Mesendoderm (in vitro differentiated cells): ENCODE data around the gene PLCE1.
A peak's percentile ranks its signal among the peaks of the same experiment; 100 is the strongest.

Experiments used
- DNase-seq: peaks from one replicate; pipeline ENCODE4 v3.0.0; 2013
- H2AK5ac ChIP-seq: 2 replicates; pipeline ENCODE4 v1.6.1; 2013; ENCODE audit warnings: low read length, inconsistent platforms
- H2BK120ac ChIP-seq: 2 replicates; pipeline ENCODE4 v1.6.1; 2013; ENCODE audit warnings: low read depth, mild to moderate bottlenecking, low read length, moderate library complexity, mixed read lengths
- H2BK15ac ChIP-seq: replicated peaks from 2 replicates; pipeline ENCODE4 v1.6.1; 2013; ENCODE audit warnings: low read depth, mild to moderate bottlenecking, moderate library complexity
- H2BK5ac ChIP-seq: 2 replicates; pipeline ENCODE4 v1.6.1; 2013; ENCODE audit warnings: low read length, inconsistent platforms
- H3K18ac ChIP-seq: 2 replicates; pipeline ENCODE4 v1.6.1; 2013; ENCODE audit warnings: mild to moderate bottlenecking, low read length, mixed read lengths
- H3K23ac ChIP-seq: one replicate; pipeline ENCODE4 v1.6.1; 2013; ENCODE audit warnings: low read length
- H3K27ac ChIP-seq: 2 replicates; pipeline ENCODE4 v1.5.1; 2013; ENCODE audit warnings: low read depth, mild to moderate bottlenecking, inconsistent platforms, low read length, moderate library complexity
- H3K27me3 ChIP-seq: 2 replicates; pipeline ENCODE4 v1.6.1; 2013; ENCODE audit warnings: low read length, control low read depth, mild to moderate bottlenecking, inconsistent platforms; ENCODE audit not compliant: insufficient read depth, poor library complexity
- H3K36me3 ChIP-seq: 2 replicates; pipeline ENCODE4 v1.6.1; 2013; ENCODE audit warnings: low read length, inconsistent platforms; ENCODE audit not compliant: control insufficient read depth, insufficient read depth
- H3K4ac ChIP-seq: one replicate; pipeline ENCODE4 v1.6.1; 2013; ENCODE audit warnings: low read depth, mild to moderate bottlenecking, low read length, moderate library complexity
- H3K4me1 ChIP-seq: 2 replicates; pipeline ENCODE4 v1.6.1; 2013; ENCODE audit warnings: low read depth, low read length, inconsistent platforms; ENCODE audit not compliant: control insufficient read depth
- H3K4me2 ChIP-seq: 2 replicates; pipeline ENCODE4 v1.6.1; 2013; ENCODE audit warnings: low read length
- H3K4me3 ChIP-seq: 2 replicates; pipeline ENCODE4 v1.5.1; 2013; ENCODE audit warnings: mild to moderate bottlenecking, low read length
- H3K56ac ChIP-seq: one replicate; pipeline ENCODE4 v1.6.1; 2013; ENCODE audit warnings: low read length
- H3K79me1 ChIP-seq: 2 replicates; pipeline ENCODE4 v1.6.1; 2013; ENCODE audit warnings: low read length, inconsistent platforms
- H3K79me2 ChIP-seq: 2 replicates; pipeline ENCODE4 v1.6.1; 2013; ENCODE audit warnings: mild to moderate bottlenecking, low read length; ENCODE audit not compliant: control insufficient read depth, insufficient read depth
- H3K9ac ChIP-seq: 2 replicates; pipeline ENCODE4 v1.6.1; 2013; ENCODE audit warnings: low read length, inconsistent platforms
- H4K5ac ChIP-seq: one replicate; pipeline ENCODE4 v1.6.1; 2013; ENCODE audit warnings: low read length
- H4K8ac ChIP-seq: one replicate; pipeline ENCODE4 v1.6.1; 2013; ENCODE audit warnings: low read depth, mild to moderate bottlenecking, control low read depth, low read length, moderate library complexity
- WGBS: extraction: QIAGEN DNeasy Blood & Tissue Kit; methylation state at CpG from one replicate; pipeline ENCODE4 v1.1.7; 2013; ENCODE audit warnings: low lambda C conversion rate, missing lambda C conversion rate; ENCODE audit not compliant: insufficient coverage; ENCODE audit errors: extremely low coverage; 5-methylcytosine and 5-hydroxymethylcytosine counted together

PLCE1 gene

GRCh38 chr10:93995182-93995581 lies 1.5 kb downstream of the PLCE1 start:
- peaks cover 11% of the 10 kb centered on the region for H3K4me1 ChIP-seq
- no peak overlapping the region for H3K4ac ChIP-seq
- WGBS: no CpG with 5 or more reads among the region's 1 CpG

DNA sequence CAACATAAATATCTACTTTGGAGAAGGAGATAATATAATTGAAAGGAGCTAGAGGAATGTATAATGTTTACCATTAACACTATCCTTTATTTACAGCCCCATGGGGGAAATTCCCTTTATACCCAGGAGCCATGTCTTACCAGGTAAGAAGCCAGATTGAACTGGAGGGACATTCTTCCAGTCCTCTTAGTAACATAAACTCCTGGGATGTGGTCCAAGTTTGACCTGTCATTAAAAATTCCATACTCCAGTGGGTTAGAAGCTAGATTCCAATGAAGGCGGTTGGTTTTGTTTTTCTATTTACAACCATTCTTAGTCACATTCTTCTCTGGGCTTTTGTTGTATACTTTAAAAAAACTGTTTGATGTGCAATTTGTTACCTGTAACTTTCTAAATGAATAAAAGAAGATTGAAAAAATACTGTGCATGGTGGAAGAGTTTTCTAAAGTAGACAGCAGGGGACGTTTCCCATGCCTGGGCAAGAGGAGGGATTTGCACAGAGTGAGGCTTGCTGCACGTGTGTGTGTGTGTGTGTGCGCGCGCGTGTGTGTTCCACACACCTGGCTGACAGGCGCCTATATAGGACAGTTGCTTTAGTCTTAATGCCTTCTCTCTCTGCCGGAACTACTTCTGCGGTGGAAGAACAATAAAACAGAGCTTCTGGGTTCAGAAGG lies 2.0 kb downstream of the PLCE1 start:
- WGBS: no CpG with 5 or more reads among the region's 10 CpGs
- no peak overlapping the region for H3K4me3 ChIP-seq
- no peak overlapping the region for H3K4ac ChIP-seq
- H2BK5ac ChIP-seq: no peak overlapping the region
- H3K36me3 ChIP-seq: no peaks in the 10 kb centered on the region
- H3K23ac ChIP-seq: no peak overlapping the region
- H3K56ac ChIP-seq: no peak overlapping the region
- H3K4me1 ChIP-seq: peaks cover 11% of the 10 kb centered on the region
- peaks cover 12% of the 10 kb centered on the region for H3K27me3 ChIP-seq
- H3K4me2 ChIP-seq: no peak overlapping the region
- no peak overlapping the region for H3K18ac ChIP-seq
- no peaks in the 10 kb centered on the region for H3K79me2 ChIP-seq
- DNase-seq: no peak
- no peak overlapping the region for H3K9ac ChIP-seq
- H3K27ac ChIP-seq: no peak overlapping the region
- H3K79me1 ChIP-seq: no peaks in the 10 kb centered on the region
- H4K5ac ChIP-seq: no peak overlapping the region
- no peak overlapping the region for H2AK5ac ChIP-seq
- H4K8ac ChIP-seq: no peak overlapping the region
- H2BK120ac ChIP-seq: no peak overlapping the region
- no peak overlapping the region for H2BK15ac ChIP-seq

More at GRCh38 chr10:93995182-93995581, 1.5 kb downstream of the PLCE1 start:
- peaks cover 12% of the 10 kb centered on the region for H3K27me3 ChIP-seq
- no peak overlapping the region for H2AK5ac ChIP-seq
- no peaks in the 10 kb centered on the region for H3K79me2 ChIP-seq
- no peaks in the 10 kb centered on the region for H3K79me1 ChIP-seq
- H2BK5ac ChIP-seq: no peak overlapping the region
- no peak overlapping the region for H3K27ac ChIP-seq
- H3K4me2 ChIP-seq: no peak overlapping the region
- H2BK120ac ChIP-seq: no peak overlapping the region
- H3K9ac ChIP-seq: no peak overlapping the region
- H2BK15ac ChIP-seq: no peak overlapping the region
- H3K36me3 ChIP-seq: no peaks in the 10 kb centered on the region
- no peak overlapping the region for H3K4me3 ChIP-seq
- no peak overlapping the region for H3K18ac ChIP-seq
- no peak for DNase-seq
- no peak overlapping the region for H4K5ac ChIP-seq
- no peak overlapping the region for H3K56ac ChIP-seq
- no peak overlapping the region for H4K8ac ChIP-seq
- no peak overlapping the region for H3K23ac ChIP-seq

- Histone ChIP-seq H3K79me1 (no peaks in the 10 kb centered on the region), H3K4me1 (peaks cover 11% of the 10 kb centered on the region), H3K36me3 (no peaks in the 10 kb centered on the region), H3K27me3 (peaks cover 12% of the 10 kb centered on the region), H2AK5ac (no peak overlapping the region), H4K8ac (no peak overlapping the region), H3K27ac (no peak overlapping the region), H3K4me3 (no peak overlapping the region), H3K18ac (no peak overlapping the region), H3K23ac (no peak overlapping the region), H2BK5ac (no peak overlapping the region), H2BK120ac (no peak overlapping the region), H3K79me2 (no peaks in the 10 kb centered on the region), H3K4me2 (no peak overlapping the region), H2BK15ac (no peak overlapping the region), H4K5ac (no peak overlapping the region), H3K4ac (no peak overlapping the region), H3K9ac (no peak overlapping the region), H3K56ac (no peak overlapping the region)
- no CpG with 5 or more reads among the region's 3 CpGs for WGBS
- no peak for DNase-seq
Measured at GRCh38 chr10:93996551-93996950, 2.8 kb downstream of the PLCE1 start.

DNA sequence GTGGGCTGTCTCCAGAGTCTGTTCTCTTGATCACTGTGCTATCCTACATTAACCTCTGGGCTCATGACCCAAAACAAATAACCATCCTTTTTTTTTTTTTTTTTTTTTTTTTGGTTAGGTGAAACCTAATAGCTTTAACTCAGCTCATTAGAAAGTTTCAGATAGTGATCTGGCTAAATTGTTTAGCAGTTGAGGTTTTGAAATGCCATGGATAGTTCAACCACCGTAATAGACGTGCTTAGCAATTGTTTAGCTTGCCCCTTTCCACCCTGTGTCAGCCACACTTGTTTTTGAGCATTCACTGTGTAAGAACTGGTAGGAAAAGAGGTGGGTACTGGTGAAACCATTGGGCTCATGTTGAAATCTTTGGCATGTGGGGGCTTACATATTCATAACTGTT lies 3.8 kb downstream of the PLCE1 start:
- H3K23ac ChIP-seq: no peak overlapping the region

DNA sequence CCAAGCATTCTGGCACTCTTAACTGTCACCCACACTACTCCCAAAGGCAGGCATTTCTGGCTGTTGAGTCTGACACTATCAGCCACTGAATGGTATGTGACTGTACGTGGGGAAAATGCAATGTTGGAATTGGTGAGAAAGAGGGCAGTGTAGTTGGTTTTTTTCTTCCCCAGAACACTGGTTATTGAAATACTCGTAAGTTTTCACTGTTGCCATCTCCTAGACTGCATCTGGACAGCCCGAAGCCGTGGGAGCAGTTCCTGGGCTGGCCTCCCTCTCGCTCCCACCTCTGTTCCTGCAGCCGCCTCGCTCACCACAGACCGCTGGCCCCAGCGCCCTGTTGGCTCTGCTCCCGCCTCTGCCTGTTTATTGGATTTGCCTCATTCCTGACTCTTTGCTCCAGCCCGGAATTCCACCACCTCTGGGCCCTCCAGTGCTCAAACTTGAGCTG lies 5.7 kb downstream of the PLCE1 start:
- H2BK120ac ChIP-seq: no peak overlapping the region
- H2BK5ac ChIP-seq: no peak overlapping the region
- no peaks in the 10 kb centered on the region for H3K79me1 ChIP-seq
- no CpG with 5 or more reads among the region's 11 CpGs for WGBS
- no peaks in the 10 kb centered on the region for H3K4me1 ChIP-seq
- no peaks in the 10 kb centered on the region for H3K36me3 ChIP-seq
- H4K8ac ChIP-seq: no peak overlapping the region
- H3K4ac ChIP-seq: no peak overlapping the region
- no peak overlapping the region for H3K9ac ChIP-seq
- no peaks in the 10 kb centered on the region for H3K79me2 ChIP-seq
- no peak overlapping the region for H3K18ac ChIP-seq
- no peak overlapping the region for H3K4me2 ChIP-seq
- peaks cover 9% of the 10 kb centered on the region for H3K27me3 ChIP-seq
- no peak overlapping the region for H3K23ac ChIP-seq
- peak overlapping the region; percentile 31 for H3K56ac ChIP-seq
- no peak overlapping the region for H3K4me3 ChIP-seq
- no peak overlapping the region for H2BK15ac ChIP-seq
- DNase-seq: peak; percentile 72
- no peak overlapping the region for H4K5ac ChIP-seq
- no peak overlapping the region for H2AK5ac ChIP-seq
- H3K27ac ChIP-seq: no peak overlapping the region

More for the DNA sequence above, 3.8 kb downstream of the PLCE1 start:
- Histone ChIP-seq H3K79me2 (no peaks in the 10 kb centered on the region), H3K27me3 (peaks cover 12% of the 10 kb centered on the region), H3K4me3 (no peak overlapping the region), H2BK15ac (no peak overlapping the region), H3K4ac (no peak overlapping the region), H3K9ac (no peak overlapping the region), H4K5ac (no peak overlapping the region), H3K4me1 (peaks cover 8% of the 10 kb centered on the region), H2BK120ac (no peak overlapping the region), H3K79me1 (no peaks in the 10 kb centered on the region), H2AK5ac (no peak overlapping the region), H2BK5ac (no peak overlapping the region), H3K4me2 (no peak overlapping the region), H3K56ac (no peak overlapping the region), H4K8ac (no peak overlapping the region), H3K18ac (no peak overlapping the region), H3K36me3 (no peaks in the 10 kb centered on the region), H3K27ac (no peak overlapping the region)
- DNase-seq: peak; percentile 18
- no CpG with 5 or more reads among the region's 2 CpGs for WGBS
